ENCODE results near the gene NMRAL1. TPM values are rescaled to one million over a fixed set of nuclear protein-coding genes. Genes with fewer than 3 reads are reported as not detected.

Gene NMRAL1
- total RNA-seq, 1 donor from 2014 or later: 35.3 TPM

DNA sequence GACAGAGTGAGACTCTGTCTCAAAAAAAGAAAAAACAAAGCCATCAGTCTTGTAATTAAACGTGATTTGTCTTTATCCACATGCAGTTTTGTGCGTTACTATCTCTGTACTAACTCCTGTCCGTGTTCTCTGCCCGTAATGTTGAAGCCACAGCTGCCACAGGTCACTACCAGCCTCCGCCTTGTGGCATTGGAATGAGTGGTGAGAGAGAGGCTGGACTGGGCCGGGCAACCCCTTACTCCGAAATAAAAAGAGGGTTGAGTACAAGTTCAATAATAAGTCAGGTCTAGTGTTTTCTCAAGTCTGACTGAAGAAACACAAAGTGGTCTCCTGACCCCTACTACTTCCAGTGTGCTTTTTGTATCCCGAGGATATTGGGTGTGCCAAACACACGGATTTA, 43.4 kb downstream of the NMRAL1 start:
- Mint-ChIP-seq H3K4me3 (ENCODE audit: unreplicated experiment) (no peak overlapping the region), H3K9me3 (ENCODE audit: unreplicated experiment) (no peaks in the 10 kb centered on the region), H3K4me1 (ENCODE audit: unreplicated experiment) (peaks cover 18% of the 10 kb centered on the region), H3K27ac (ENCODE audit: unreplicated experiment) (no peak overlapping the region), H3K27me3 (ENCODE audit: unreplicated experiment) (peaks cover 4% of the 10 kb centered on the region), H3K36me3 (ENCODE audit: low read depth, unreplicated experiment) (peaks cover 19% of the 10 kb centered on the region)
- no peak for DNase-seq (ENCODE audit: low spot score)
- TF ChIP-seq, protein P1, sequence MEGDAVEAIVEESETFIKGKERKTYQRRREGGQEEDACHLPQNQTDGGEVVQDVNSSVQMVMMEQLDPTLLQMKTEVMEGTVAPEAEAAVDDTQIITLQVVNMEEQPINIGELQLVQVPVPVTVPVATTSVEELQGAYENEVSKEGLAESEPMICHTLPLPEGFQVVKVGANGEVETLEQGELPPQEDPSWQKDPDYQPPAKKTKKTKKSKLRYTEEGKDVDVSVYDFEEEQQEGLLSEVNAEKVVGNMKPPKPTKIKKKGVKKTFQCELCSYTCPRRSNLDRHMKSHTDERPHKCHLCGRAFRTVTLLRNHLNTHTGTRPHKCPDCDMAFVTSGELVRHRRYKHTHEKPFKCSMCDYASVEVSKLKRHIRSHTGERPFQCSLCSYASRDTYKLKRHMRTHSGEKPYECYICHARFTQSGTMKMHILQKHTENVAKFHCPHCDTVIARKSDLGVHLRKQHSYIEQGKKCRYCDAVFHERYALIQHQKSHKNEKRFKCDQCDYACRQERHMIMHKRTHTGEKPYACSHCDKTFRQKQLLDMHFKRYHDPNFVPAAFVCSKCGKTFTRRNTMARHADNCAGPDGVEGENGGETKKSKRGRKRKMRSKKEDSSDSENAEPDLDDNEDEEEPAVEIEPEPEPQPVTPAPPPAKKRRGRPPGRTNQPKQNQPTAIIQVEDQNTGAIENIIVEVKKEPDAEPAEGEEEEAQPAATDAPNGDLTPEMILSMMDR (IDR thresholded peaks at IDR 0.05; ENCODE audit: unreplicated experiment): no peak

DNA sequence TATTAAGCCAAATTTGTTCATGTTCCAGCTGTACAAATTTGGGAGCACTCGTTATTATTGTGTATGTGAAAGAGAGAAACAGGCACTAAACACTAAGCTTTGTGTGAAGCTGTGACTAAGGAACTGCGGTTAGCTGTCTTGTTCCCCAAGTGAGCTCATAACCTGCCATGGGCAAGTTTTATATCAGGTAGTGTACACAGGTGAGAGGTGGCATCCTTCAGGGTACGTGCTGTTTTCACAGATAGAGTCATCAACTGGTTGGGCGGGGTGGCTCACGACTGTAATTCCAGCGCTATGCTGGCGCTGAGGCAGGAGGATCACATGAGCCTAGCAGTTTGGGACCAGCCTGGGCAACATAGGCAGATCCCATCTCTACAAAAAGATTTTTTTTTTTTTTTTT, 45.9 kb downstream of the NMRAL1 start:
- no peak overlapping the region for H3K27ac Mint-ChIP-seq (ENCODE audit: unreplicated experiment)
- H3K9me3 Mint-ChIP-seq (ENCODE audit: unreplicated experiment): no peaks in the 10 kb centered on the region
- H3K36me3 Mint-ChIP-seq (ENCODE audit: low read depth, unreplicated experiment): peaks cover 12% of the 10 kb centered on the region
- DNase-seq (ENCODE audit: low spot score): no peak
- H3K27me3 Mint-ChIP-seq (ENCODE audit: unreplicated experiment): peaks cover 13% of the 10 kb centered on the region
- peaks cover 23% of the 10 kb centered on the region for H3K4me1 Mint-ChIP-seq (ENCODE audit: unreplicated experiment)
- no peak overlapping the region for H3K4me3 Mint-ChIP-seq (ENCODE audit: unreplicated experiment)
- TF ChIP-seq, protein P1 (IDR thresholded peaks at IDR 0.05; ENCODE audit: unreplicated experiment): no peak

DNA sequence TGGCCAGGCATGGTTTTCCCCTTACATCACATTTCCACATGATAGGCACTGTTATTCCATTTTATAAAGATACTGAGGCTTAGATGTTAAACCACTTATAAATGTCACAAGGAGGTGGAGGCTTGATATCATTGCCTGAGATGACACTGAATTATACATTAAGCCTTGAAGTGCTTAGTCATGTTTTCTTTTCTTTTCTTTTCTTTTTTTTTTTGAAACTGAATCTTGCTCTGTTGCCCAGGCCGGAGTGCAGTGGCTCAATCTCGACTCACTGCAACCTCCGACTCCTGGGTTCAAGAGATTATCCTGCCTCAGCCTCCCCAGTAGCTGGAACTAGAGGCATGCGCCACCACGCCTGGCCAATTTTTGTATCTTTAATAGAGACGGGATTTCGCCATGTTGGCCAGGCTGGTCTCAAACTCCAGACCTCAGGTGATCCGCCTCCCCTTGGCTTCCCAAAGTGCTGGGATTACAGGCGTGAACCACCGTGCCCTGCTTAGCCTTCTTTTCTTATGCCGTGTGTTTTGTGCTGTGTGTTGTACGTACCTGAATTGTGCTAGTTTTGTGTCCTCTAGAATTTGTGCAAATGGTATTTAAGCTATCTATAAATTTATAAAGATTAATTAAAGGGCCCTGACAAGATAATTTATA, 47.6 kb downstream of the NMRAL1 start:
- H3K27me3 Mint-ChIP-seq (ENCODE audit: unreplicated experiment): peaks cover 15% of the 10 kb centered on the region
- H3K4me1 Mint-ChIP-seq (ENCODE audit: unreplicated experiment): peaks cover 21% of the 10 kb centered on the region
- peaks cover 11% of the 10 kb centered on the region for H3K36me3 Mint-ChIP-seq (ENCODE audit: low read depth, unreplicated experiment)
- DNase-seq (ENCODE audit: low spot score): no peak
- TF ChIP-seq, protein P1 (IDR thresholded peaks at IDR 0.05; ENCODE audit: unreplicated experiment): no peak
- H3K27ac Mint-ChIP-seq (ENCODE audit: unreplicated experiment): peak overlapping the region; percentile 86
- peak overlapping the region; percentile 99 for H3K4me3 Mint-ChIP-seq (ENCODE audit: unreplicated experiment)
- H3K9me3 Mint-ChIP-seq (ENCODE audit: unreplicated experiment): no peaks in the 10 kb centered on the region

DNA sequence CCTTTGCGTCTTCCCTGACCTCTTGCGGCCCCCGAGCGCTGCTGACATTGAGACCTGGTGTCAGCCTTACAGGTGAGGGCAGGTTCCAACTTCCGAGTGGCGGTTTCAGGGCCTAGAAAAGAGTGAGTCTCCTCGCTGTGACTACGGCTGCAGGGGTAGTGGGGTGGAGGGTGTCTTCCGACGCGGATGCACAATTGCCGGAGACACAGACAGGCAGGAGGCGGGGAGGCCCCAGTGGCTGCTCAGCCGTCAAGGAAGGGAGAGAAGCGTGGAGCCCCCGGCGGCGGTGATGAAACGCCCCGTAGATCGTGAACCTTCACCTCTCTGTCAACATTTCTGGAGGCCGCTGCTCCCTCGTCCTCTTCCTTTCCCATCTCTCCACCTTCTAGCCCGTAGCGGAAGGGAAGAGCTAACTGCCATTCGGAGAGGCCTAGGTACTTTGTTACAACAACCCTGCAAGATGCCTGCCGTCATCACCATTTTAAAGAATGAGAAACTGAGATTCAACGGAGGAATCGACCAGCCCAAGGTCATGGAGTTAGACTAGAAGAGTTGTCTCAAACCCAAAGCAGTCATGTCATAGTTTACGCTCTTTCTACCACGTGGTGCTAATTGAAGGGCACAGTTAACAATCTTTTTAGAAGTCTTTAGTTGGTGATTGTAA, 48.3 kb downstream of the NMRAL1 start:
- no peaks in the 10 kb centered on the region for H3K9me3 Mint-ChIP-seq (ENCODE audit: unreplicated experiment)
- peaks cover 15% of the 10 kb centered on the region for H3K27me3 Mint-ChIP-seq (ENCODE audit: unreplicated experiment)
- peaks cover 21% of the 10 kb centered on the region for H3K4me1 Mint-ChIP-seq (ENCODE audit: unreplicated experiment)
- peaks cover 7% of the 10 kb centered on the region for H3K36me3 Mint-ChIP-seq (ENCODE audit: low read depth, unreplicated experiment)
- DNase-seq (ENCODE audit: low spot score): no peak
- peak overlapping the region; percentile 99 for H3K4me3 Mint-ChIP-seq (ENCODE audit: unreplicated experiment)
- H3K27ac Mint-ChIP-seq (ENCODE audit: unreplicated experiment): peak overlapping the region; percentile 86
- TF ChIP-seq, protein P1 (IDR thresholded peaks at IDR 0.05; ENCODE audit: unreplicated experiment): no peak

DNA sequence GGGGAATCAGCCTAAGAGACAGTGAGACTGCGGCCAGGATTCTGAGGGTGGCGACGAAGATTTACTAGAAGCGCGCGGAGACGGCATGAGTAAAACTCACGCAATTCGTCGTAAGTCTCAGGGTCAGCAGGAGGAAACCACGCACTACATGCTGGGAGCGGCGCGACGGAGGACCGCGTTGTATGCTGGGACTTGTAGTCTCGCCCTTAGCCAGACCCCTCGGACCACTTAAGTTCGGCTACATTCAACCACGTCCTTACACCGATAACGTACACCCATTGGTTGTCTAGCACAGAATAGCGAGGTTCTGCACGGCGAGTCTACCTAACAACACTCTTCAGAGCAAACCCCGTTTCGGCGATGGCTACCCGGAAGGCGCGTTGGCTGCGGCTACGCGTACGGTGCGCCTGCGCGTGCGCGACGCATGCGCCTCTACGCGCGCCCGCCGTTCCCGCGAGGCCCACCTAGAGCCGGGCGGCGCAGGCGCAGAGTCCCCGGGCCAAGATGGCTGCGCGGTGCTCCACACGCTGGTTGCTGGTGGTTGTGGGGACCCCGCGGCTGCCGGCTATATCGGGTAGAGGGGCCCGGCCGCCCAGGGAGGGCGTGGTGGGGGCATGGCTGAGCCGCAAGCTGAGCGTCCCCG, 48.9 kb downstream of the NMRAL1 start, which contains the start of gene DNAJA3:
Gene DNAJA3 (plus strand): TSS at position 491 of the 643 bp plus-strand sequence. CDS start 14 bp downstream, at position 505.
- Mint-ChIP-seq H3K27ac (ENCODE audit: unreplicated experiment) (peak within 1 kb of the TSS; percentile 97), H3K4me1 (ENCODE audit: unreplicated experiment) (peaks cover 21% of the 10 kb centered on the region), H3K36me3 (ENCODE audit: low read depth, unreplicated experiment) (peaks cover 5% of the 10 kb centered on the region), H3K4me3 (ENCODE audit: unreplicated experiment) (peak within 1 kb of the TSS; percentile 99), H3K27me3 (ENCODE audit: unreplicated experiment) (peaks cover 16% of the 10 kb centered on the region), H3K9me3 (ENCODE audit: unreplicated experiment) (no peaks in the 10 kb centered on the region)
- peak; percentile 94 for DNase-seq (ENCODE audit: low spot score)
- TF ChIP-seq, protein P1 (IDR thresholded peaks at IDR 0.05; ENCODE audit: unreplicated experiment): no peak

Data from endothelial cell (in vitro differentiated cells).